Neural progenitor cell (in vitro differentiated cells): ENCODE measurements around the gene TBCD.

Experiments used
- EZH2 ChIP-seq: fragments of 200-600 bp; sonication (generic); IDR thresholded peaks from 2 replicates; pipeline ENCODE4 v1.6.1; 2017; ENCODE audit warnings: antibody characterized with exemption, mild to moderate bottlenecking, moderate library complexity
- TF ChIP-seq, protein P1 (sequence below): fragments of 200-600 bp; sonication (generic); IDR thresholded peaks from 2 replicates; pipeline ENCODE4 v1.5.1; 2017; ENCODE audit warnings: antibody characterized with exemption, mild to moderate bottlenecking

DNA sequence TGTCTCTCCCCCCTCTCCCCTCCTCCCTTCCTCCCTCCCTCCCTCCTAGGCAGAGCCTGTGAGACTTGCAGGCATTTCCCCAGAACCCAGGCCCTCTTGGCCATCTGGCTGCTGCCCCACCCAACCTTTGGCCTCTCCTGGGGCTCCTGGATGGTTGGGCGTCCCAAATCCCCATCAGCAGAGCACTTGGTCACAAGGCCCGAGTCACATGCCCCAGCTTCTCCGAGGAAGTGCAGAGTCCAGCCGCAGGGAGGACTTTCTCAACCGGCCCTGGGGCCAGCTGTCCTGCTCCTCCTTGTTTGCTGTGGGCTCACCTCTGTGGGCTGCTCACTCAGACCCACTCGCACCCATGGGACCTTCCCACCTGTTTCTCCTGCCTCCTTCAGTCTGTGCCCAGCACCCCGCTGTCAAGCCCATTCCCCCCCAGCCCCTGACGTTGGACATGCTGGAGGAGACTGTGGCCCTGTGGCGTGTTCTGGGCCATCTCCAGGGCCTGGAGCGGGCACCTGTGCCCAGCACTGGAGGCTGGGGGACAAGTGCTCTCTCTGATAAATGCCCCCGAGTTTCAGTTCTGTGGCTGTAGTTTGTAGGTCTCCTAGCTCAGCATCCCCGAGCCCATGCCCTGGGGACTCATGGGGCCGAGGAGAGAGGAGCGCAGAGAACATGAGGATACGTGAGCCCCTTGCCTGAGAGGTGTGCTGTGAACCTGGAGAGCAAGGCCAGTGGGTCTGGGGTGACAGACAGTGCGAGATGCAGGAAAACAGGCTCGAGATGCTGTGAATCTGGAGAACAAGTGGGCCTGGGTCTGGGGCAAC lies 130.2 kb downstream of the TBCD start:
- TF ChIP-seq, protein P1, sequence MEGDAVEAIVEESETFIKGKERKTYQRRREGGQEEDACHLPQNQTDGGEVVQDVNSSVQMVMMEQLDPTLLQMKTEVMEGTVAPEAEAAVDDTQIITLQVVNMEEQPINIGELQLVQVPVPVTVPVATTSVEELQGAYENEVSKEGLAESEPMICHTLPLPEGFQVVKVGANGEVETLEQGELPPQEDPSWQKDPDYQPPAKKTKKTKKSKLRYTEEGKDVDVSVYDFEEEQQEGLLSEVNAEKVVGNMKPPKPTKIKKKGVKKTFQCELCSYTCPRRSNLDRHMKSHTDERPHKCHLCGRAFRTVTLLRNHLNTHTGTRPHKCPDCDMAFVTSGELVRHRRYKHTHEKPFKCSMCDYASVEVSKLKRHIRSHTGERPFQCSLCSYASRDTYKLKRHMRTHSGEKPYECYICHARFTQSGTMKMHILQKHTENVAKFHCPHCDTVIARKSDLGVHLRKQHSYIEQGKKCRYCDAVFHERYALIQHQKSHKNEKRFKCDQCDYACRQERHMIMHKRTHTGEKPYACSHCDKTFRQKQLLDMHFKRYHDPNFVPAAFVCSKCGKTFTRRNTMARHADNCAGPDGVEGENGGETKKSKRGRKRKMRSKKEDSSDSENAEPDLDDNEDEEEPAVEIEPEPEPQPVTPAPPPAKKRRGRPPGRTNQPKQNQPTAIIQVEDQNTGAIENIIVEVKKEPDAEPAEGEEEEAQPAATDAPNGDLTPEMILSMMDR, result no peak
- TF ChIP-seq EZH2, result no peak
